OCI-M1 (cell line): ENCODE measurements around the gene SPEF1.

Experiments
- DNase-seq: peaks from one replicate; lab custom pipeline; 2025; lab: John Stamatoyannopoulos, UW

The SPEF1 gene

GRCh38 chr20:3729378-3729777 is 51.9 kb downstream of the SPEF1 start:
- DNase-seq = no peak

- no peak for DNase-seq
Observed at GRCh38 chr20:3728876-3729275, 52.4 kb downstream of the SPEF1 start.

GRCh38 chr20:3728354-3728753 is 52.9 kb downstream of the SPEF1 start:
- DNase-seq = no peak
